Upper lobe of left lung (tissue), 4 donors: ENCODE data around the gene MAT1A.
"Not testable (repeated sequence)": the region's sequence is repeated elsewhere in the genome, so short reads cannot be mapped to it uniquely, and the experiment has no call there.

ENCODE experiments used
- POLR2A ChIP-seq, 4 donors: fragments of 450-650 bp; IDR thresholded peaks; one replicate each; pipeline ENCODE4 v1.5.1; 2016 to 2017; ENCODE audit warnings: antibody characterized with exemption in 4 of 4, mild to moderate bottlenecking in 2 of 4
- POLR2AphosphoS5 ChIP-seq, 2 donors: sonication (generic); formaldehyde crosslinking; IDR thresholded peaks; one replicate each; pipeline ENCODE4 v1.5.1; 2017; ENCODE audit warnings: antibody characterized with exemption in 2 of 2
- TF ChIP-seq, protein P1 (sequence below), 6 experiments: fragments of 450-650 bp in 4 of 6; fragments of 200-600 bp in 2 of 6; sonication (generic) in 2 of 6; IDR thresholded peaks; one replicate each; pipeline ENCODE4 v1.5.1; 2016 to 2019; ENCODE audit warnings: antibody characterized with exemption in 6 of 6

DNA sequence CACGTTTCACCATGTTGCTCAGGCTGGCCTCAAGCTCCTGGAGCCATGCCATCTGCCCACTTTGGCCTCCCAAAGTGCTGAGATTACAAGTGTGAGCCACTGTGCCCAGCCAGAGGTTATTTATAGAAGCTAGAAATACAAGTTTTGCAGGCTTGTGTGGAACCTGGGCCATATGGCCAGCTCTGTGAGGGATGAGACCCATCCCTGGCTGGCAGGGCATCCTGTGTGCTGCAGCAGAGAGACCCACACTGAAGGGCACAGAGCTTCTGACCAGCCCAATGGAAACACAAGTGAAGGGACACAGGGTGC is 35.5 kb downstream of the MAT1A start:
- peak in 1 of 2 donors; percentile 4 for TF ChIP-seq POLR2AphosphoS5 (IDR thresholded peaks at IDR 0.05)
- TF ChIP-seq, protein P1, sequence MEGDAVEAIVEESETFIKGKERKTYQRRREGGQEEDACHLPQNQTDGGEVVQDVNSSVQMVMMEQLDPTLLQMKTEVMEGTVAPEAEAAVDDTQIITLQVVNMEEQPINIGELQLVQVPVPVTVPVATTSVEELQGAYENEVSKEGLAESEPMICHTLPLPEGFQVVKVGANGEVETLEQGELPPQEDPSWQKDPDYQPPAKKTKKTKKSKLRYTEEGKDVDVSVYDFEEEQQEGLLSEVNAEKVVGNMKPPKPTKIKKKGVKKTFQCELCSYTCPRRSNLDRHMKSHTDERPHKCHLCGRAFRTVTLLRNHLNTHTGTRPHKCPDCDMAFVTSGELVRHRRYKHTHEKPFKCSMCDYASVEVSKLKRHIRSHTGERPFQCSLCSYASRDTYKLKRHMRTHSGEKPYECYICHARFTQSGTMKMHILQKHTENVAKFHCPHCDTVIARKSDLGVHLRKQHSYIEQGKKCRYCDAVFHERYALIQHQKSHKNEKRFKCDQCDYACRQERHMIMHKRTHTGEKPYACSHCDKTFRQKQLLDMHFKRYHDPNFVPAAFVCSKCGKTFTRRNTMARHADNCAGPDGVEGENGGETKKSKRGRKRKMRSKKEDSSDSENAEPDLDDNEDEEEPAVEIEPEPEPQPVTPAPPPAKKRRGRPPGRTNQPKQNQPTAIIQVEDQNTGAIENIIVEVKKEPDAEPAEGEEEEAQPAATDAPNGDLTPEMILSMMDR (IDR thresholded peaks at IDR 0.05): not testable (repeated sequence)
- not testable (repeated sequence) for TF ChIP-seq POLR2A (IDR thresholded peaks at IDR 0.05)
